DMS79 treated with DMSO at 0.1 percent for 48 hours (cell line): ENCODE measurements around the gene IL15.
"Not testable (repeated sequence)": the region's sequence is repeated elsewhere in the genome, so short reads cannot be mapped to it uniquely, and the experiment has no call there.

ENCODE experiments used
- DNase-seq: peaks from one replicate; lab custom pipeline; 2025; lab: John Stamatoyannopoulos, UW

Gene IL15

GRCh38 chr4:141703497-141703896 lies 67.1 kb downstream of the IL15 start:
- no peak for DNase-seq

DNA sequence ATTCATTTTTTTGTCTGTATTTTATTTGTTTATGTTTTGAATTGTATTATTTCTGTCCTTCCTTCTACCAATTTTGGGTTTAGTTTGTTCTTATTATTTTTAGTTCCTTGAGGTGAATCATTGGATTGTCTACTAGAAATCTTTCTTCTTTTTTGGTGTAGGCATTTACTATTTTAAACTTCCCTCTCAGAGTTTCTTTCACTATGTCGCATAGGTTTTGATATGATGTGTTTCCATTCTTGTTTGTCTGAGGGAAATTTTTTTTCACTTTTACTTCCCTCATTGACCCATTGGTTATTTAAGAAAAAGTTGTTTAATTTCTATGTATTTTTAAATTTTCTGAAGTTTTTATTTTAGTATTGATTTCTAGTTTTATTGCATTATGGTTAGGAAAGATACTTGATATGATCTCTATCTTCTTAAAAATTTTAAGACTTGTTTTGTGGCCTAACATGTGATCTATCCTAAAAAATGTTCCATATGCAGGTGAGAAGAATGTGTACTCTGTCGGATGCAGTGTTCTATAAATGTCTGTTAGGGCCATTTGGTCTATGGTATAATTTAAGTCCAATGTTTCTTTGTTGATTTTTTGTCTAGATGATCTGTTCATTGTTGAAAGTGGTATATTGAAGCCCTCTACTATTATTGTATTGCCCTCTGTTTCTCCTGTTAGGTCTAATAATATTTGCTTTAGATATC lies 68.8 kb downstream of the IL15 start:
- DNase-seq: no peak

DNA sequence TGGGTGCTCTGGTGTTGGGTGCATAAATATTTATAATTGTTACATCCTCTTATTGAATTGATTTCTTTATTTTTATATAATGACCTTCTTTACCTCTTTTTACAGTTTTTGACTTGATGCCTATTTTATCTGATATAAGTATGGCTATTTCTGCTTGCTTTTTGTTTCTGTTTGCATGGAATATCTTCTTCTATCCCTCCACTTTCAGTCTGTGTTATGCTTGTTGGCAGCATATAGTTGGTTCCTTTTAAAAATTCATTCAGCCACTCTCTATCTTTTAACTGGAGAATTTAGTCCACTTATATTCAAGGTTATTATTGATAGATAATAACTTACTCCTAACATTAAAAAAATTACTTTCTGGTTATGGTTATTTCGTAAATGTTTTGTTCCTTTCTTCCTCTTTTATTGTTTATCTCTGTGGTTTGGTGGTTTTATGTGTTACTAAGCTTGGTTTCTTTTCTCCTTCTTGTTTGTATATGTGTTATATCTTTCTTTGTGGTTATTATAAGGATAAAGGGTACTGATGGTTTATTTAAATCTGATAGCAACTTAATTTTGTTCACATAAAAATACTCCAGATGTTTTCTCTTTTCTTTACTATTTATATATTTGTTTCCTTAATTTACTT lies 69.5 kb downstream of the IL15 start:
- no peak for DNase-seq

- DNase-seq: no peak
These were observed 70.1 kb downstream of the IL15 start for GRCh38 chr4:141706445-141706844.

DNA sequence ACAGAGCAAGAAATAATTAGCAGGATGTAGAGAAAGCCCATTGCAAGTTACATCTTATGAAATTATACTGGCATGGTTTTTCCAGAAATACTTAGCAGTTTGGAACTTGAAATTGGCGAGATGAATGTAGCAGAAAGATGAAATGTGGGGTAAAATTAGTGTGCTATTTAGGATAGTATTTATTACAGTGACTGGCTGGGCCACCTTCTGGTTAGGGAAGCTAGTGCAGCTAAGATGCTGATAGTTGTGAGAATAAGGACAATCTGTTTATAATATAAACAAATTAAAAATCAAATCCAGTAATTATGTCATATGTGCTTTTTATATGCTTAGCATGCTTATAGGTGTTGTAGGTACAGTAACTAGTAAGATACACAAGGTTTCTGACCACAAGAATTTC lies 74.8 kb downstream of the IL15 start:
- no peak for DNase-seq

- no peak for DNase-seq
These were observed 76.8 kb downstream of the IL15 start for GRCh38 chr4:141713185-141713584.

GRCh38 chr4:141713771-141714445 lies 77.5 kb downstream of the IL15 start:
- no peak for DNase-seq

GRCh38 chr4:141719585-141719984 lies 83.2 kb downstream of the IL15 start:
- DNase-seq: no peak

DNA sequence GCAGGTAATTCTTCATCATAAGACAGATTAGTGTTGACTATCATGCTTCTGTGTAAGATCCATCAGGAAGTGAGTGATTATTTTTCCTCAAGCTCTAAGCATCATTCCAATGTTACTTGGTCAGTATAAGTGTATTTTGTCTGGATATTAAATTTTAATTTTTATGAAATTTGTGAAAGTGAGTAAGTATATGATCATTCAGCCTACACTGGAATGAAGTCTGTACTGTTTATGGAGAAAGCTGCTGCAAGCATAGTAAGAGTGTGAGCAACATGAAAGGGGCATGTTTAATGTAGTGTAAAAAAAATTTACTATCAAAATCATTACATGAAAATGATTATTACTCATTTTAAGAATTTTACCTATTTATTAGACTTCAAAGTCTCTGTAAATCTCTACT lies 84.8 kb downstream of the IL15 start:
- no peak for DNase-seq

DNA sequence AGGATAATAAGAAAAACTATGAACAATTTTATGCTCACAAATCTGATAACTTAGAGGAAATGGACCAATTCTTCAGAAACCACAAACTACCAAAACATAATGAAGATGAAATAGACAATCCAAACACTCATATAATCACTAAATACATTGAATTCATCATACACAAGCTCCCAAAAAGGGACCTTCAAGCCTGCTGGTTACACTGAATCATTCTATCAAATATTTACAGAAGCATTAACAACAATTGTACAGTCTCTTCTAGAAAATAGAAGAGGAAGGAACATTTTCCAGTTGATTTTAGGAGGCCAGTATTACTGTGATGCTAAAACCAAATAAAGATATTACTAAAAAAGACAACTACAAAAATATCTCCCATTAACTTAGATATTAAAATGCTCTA lies 88.3 kb downstream of the IL15 start:
- DNase-seq: no peak

DNA sequence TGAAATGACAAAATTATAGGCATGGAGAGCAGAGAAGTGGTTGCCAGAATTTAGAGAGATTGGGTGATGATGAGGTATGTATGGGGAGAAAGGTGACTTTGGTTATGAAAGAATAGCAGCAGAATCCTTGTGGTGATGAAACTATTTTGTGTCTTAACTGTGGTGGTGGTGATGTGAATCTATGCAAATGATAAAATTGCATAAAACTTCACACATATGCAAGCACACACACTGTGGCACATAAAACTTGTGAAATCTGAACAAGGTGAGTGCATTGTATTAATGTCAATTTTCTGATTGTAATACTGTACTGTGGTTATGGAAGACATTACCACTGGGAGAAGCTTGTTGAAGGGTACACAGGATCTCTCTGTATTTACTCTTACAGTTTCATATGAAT lies 91.0 kb downstream of the IL15 start:
- no peak for DNase-seq

DNA sequence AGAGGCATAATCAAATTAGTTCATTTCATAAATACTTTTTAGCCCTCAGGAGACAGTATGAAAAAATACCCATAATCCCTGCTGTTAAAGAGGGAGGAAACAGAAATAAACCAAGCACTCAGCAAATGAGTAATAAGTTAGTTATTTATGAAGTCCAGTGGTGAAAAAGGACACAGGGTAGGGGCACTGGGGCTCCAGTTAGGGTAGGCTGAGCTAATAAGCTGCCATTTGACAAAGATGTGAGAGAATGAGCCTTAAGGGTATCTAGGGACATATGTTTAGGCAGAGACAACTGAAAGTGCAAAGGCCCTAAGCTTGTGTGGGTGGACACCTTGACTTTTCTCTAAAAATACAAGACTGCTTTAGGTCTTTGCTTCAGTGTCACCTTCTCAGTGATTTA lies 94.4 kb downstream of the IL15 start:
- no peak for DNase-seq

- no peak for DNase-seq
These were observed 95.1 kb downstream of the IL15 start for GRCh38 chr4:141731481-141731880.

GRCh38 chr4:141739636-141740035 lies 103.3 kb downstream of the IL15 start:
- no peak for DNase-seq

- no peak for DNase-seq
These were observed 109.6 kb downstream of the IL15 start for GRCh38 chr4:141746026-141746425.

- not testable (repeated sequence) for DNase-seq
These were observed 115.4 kb downstream of the IL15 start for GRCh38 chr4:141751806-141752205.

DNA sequence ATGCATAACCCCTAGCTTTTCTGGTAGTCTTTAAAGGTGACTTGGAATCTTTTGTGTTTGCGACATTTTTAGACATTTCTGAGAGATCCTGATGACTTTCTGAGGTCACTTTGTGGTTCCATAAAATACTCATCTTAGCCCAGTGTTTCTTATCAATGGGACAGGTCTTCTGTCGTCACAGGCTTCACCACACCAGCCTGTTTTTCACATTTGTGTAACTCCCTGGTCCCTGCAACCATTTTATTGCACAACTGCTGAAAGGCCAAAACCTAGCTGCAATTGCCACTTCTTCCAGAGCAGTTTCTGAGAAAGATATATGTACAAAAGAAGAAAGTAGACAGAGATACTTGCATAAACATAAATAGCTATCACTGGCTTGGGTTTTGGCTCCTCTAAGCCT lies 120.9 kb downstream of the IL15 start:
- DNase-seq: no peak

DNA sequence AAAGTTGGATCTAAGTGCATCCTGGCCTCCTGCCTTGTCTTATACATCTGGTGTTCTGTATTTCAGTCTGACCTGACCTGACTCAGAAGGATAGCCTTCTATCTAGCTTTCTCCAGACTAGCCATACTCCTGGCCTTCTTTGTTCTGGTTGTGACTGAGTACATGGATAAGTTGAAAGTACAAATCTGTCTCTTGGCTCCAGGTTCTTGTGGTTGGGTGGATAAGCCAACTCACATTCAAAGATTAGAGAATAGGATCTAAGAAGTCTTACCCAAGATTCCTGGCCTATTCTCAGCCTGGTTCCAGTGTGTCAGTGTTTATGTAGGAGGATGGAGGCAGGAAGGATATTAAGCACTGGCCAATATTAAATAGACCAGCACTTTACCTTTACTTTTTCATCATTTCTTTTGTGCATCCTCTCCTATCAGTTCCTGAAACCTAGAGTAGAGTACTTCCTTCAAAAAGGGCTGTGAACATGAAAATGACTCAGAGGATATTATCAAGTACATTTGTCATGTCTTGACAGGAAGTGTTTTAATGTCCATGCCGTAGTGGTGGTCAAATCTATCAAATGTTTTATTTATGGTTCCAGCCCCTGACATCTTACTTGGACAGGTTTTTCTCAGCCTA lies 123.5 kb downstream of the IL15 start:
- no peak for DNase-seq

GRCh38 chr4:141761926-141762325 lies 125.5 kb downstream of the IL15 start:
- DNase-seq: no peak

GRCh38 chr4:141763374-141763773 lies 127.0 kb downstream of the IL15 start:
- no peak for DNase-seq

- no peak for DNase-seq
These were observed 132.6 kb downstream of the IL15 start for GRCh38 chr4:141768954-141769353.

GRCh38 chr4:141771889-141772830 lies 135.8 kb downstream of the IL15 start:
- no peak for DNase-seq
